Upper lobe of left lung (tissue), 4 donors: ENCODE results near the gene MAN1C1.

Source experiments
- POLR2A ChIP-seq, 4 donors: fragments of 450-650 bp; IDR thresholded peaks; one replicate each; pipeline ENCODE4 v1.5.1; 2016 to 2017; ENCODE audit warnings: antibody characterized with exemption in 4 of 4, mild to moderate bottlenecking in 2 of 4
- POLR2AphosphoS5 ChIP-seq, 2 donors: sonication (generic); formaldehyde crosslinking; IDR thresholded peaks; one replicate each; pipeline ENCODE4 v1.5.1; 2017; ENCODE audit warnings: antibody characterized with exemption in 2 of 2
- TF ChIP-seq, protein P1 (sequence below), 6 experiments: fragments of 450-650 bp in 4 of 6; fragments of 200-600 bp in 2 of 6; sonication (generic) in 2 of 6; IDR thresholded peaks; one replicate each; pipeline ENCODE4 v1.5.1; 2016 to 2019; ENCODE audit warnings: antibody characterized with exemption in 6 of 6

DNA sequence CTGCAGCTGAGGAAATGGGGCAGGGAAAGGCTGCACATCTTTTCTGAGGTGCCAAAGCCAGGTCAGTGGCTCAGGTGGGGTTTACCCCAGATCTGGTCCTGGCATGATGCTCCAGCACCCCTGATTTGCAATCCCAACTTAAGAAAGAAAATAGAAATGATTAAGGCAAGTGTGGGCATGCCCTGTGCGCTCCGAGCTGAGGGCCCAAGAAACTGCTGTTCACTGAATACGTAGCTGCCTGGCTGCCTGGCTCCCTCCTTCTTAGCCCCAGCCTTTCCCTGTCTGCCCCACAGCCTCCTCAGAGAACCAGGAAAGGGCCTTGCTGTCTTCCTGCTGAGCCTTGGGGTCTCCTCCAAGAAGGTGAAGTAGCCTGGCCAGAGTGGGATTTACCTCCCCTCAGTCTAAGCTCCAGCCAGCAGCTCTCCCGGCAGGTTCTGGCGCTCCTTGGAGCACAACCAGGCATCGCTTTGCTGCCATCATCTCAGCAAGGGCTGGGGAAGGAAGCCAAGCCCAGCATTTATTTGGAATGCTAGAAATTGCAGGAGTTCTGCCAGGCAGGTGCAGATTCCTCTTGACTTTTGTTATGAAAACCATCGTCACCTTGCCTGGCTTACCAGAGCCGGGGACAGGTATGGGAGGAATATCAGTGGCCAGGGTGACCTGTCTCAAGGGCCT lies 132.1 kb downstream of the MAN1C1 start:
- TF ChIP-seq, protein P1, sequence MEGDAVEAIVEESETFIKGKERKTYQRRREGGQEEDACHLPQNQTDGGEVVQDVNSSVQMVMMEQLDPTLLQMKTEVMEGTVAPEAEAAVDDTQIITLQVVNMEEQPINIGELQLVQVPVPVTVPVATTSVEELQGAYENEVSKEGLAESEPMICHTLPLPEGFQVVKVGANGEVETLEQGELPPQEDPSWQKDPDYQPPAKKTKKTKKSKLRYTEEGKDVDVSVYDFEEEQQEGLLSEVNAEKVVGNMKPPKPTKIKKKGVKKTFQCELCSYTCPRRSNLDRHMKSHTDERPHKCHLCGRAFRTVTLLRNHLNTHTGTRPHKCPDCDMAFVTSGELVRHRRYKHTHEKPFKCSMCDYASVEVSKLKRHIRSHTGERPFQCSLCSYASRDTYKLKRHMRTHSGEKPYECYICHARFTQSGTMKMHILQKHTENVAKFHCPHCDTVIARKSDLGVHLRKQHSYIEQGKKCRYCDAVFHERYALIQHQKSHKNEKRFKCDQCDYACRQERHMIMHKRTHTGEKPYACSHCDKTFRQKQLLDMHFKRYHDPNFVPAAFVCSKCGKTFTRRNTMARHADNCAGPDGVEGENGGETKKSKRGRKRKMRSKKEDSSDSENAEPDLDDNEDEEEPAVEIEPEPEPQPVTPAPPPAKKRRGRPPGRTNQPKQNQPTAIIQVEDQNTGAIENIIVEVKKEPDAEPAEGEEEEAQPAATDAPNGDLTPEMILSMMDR (IDR thresholded peaks at IDR 0.05), result no peak
- TF ChIP-seq POLR2A (IDR thresholded peaks at IDR 0.05), result no peak
- TF ChIP-seq POLR2AphosphoS5 (IDR thresholded peaks at IDR 0.05), result no peak
